GM23248 (cell line): ENCODE data around the gene PCSK5.

Experiments
- EZH2 ChIP-seq: fragments of 200-600 bp; sonication (generic); IDR thresholded peaks from 2 replicates; pipeline ENCODE4 v1.6.1; 2018; ENCODE audit warnings: antibody characterized with exemption, mild to moderate bottlenecking; ENCODE audit not compliant: insufficient read depth, poor library complexity, severe bottlenecking
- EZH2phosphoT487 ChIP-seq: fragments of 200-600 bp; sonication (generic); IDR thresholded peaks from 2 replicates; pipeline ENCODE4 v1.6.1; 2018; ENCODE audit warnings: antibody characterized with exemption, moderate library complexity, mild to moderate bottlenecking, low read depth; ENCODE audit not compliant: insufficient read depth

GRCh38 chr9:76363032-76363395, 472.5 kb downstream of the PCSK5 start:
- no peak for TF ChIP-seq EZH2
- TF ChIP-seq EZH2phosphoT487, result no peak
